Testis (tissue), 2 donors: Measurements from ENCODE around the gene NELL1.

Experiments
- CTCF ChIP-seq, 3 experiments: fragments of 450-650 bp in 2 of 3; fragments of 200-600 bp in 1 of 3; sonication (generic) in 1 of 3; IDR thresholded peaks; one replicate each; pipeline ENCODE4 v1.5.1; 2016 to 2019; ENCODE audit warnings: antibody characterized with exemption in 3 of 3, mild to moderate bottlenecking in 2 of 3, moderate library complexity in 1 of 3
- POLR2A ChIP-seq: fragments of 450-650 bp; IDR thresholded peaks from one replicate; pipeline ENCODE4 v1.6.1; 2017; ENCODE audit warnings: antibody characterized with exemption, mild to moderate bottlenecking, moderate library complexity

- TF ChIP-seq CTCF (IDR thresholded peaks at IDR 0.05) (no peak), POLR2A (no peak)
These were observed 598.6 kb downstream of the NELL1 start for GRCh38 chr11:21268036-21268435.
